Middle frontal gyrus (tissue), 1 donor: ENCODE measurements around the gene C1R.
"Not testable (repeated sequence)": the region's sequence is repeated elsewhere in the genome, so short reads cannot be mapped to it uniquely, and the experiment has no call there.

Experiments used
- DNase-seq: peaks from one replicate; pipeline ENCODE4 v3.0.0-alpha.2; 2015; ENCODE audit warnings: low spot score; ENCODE audit errors: extremely low spot score

The C1R gene

GRCh38 chr12:7038591-7038990, 53.7 kb downstream of the C1R start:
- DNase-seq: no peak

- DNase-seq: not testable (repeated sequence)
Measured at GRCh38 chr12:7037411-7037810, 54.8 kb downstream of the C1R start.

- DNase-seq: no peak
Measured at GRCh38 chr12:7035463-7035862, 56.8 kb downstream of the C1R start.

GRCh38 chr12:7034464-7034863, 57.8 kb downstream of the C1R start:
- no peak for DNase-seq

- no peak for DNase-seq
Measured at GRCh38 chr12:7032990-7033389, 59.3 kb downstream of the C1R start.

GRCh38 chr12:7031306-7031705, 60.9 kb downstream of the C1R start:
- DNase-seq: no peak
